ACHN (cell line): Measurements from ENCODE around the gene C5orf63.
"Not testable (repeated sequence)": the region's sequence is repeated elsewhere in the genome, so short reads cannot be mapped to it uniquely, and the experiment has no call there.

Experiments used
- DNase-seq: peaks from one replicate; pipeline ENCODE4 v3.0.0-alpha.2; 2015
- in situ Hi-C: cut with HindIII; loops from 2 replicates; pipeline ENCODE4 v1.10.0; 2017; ENCODE audit warnings: low sequenced_read_pairs, low pct_ligation_motif_present, low pct_unique_long_range_greater_than_20kb

C5orf63 gene

GRCh38 chr5:127014573-127014972 lies 58.7 kb downstream of the C5orf63 start:
- in situ Hi-C loops, result no loop called here

DNA sequence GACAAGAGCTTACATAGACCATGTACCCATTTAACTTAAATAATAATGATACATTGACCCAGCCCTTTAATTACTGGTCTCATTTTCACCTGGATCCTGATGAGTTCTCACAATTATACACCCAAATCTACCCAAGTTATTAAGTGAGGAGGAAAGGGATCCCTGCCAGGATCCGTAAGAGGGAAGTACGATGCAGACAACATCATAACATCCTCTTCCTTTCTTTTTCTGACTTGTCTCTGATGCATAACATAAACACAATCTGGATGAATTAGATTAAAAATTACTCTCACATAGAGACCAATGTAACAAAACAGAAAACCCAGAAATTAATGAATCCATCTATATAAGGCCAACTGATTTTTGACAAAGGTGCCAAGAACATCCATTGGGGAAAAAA lies 59.9 kb downstream of the C5orf63 start:
- DNase-seq, result no peak
- in situ Hi-C loops, result no loop called here

More at GRCh38 chr5:127014573-127014972, 58.7 kb downstream of the C5orf63 start:
- DNase-seq, result no peak

GRCh38 chr5:127012916-127013315 lies 60.4 kb downstream of the C5orf63 start:
- DNase-seq, result peak; percentile 59
- in situ Hi-C loops, result no loop called here

DNA sequence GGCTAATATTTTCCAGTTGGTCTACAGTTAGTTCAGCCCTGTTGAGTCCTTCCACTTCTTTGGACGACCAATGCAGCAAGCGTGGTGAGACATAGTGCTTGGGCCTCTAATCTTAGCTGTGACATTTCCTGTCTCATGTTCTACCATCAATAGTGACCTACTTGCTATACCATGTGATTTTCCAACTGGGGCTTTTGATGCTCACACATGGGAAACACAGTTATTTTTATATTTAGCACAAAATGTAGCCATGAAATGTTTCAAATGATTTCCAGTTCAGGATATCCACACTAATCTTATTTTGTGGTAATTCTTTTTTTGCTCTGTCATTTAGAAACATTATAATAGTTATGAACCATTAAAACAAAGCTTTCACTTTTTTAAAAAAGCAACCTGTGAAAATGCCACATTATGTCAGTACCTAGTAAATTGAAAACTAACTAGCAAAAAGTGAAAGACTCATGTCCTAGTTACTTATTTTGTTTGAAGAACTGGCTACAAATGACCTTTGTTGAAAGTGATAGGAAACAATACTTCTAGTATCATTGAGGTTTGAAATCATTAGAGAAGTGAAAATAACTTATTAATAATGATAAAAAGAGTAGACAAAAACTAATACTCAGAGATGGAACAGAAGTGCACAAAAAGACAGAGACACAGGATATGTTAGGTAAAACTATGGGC lies 61.2 kb downstream of the C5orf63 start:
- in situ Hi-C loops, result no loop called here

GRCh38 chr5:127011153-127011552 lies 62.1 kb downstream of the C5orf63 start:
- peak; percentile 93 for DNase-seq
- in situ Hi-C loops, result no loop called here

More for the DNA sequence above, 61.2 kb downstream of the C5orf63 start:
- DNase-seq, result peak; percentile 71

DNA sequence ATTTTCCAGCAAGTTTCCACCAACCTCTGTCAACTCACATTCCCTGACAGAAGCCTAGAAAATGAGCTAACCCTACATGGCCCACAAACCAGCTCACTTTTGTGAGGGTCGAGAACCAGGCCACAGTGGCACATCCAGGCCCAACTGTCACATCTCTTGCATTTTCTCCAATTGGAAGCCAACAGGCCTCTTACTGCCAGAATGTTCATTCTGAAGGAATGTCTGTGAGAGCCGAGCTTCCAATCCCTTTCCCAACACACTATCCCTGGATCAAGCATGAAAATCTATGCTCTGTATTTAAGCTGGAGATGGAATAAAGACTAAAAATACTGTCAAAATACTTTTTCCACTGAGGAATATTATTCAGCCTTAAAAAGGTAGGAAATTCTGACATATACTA lies 62.9 kb downstream of the C5orf63 start:
- DNase-seq, result no peak
- in situ Hi-C loops, result no loop called here

DNA sequence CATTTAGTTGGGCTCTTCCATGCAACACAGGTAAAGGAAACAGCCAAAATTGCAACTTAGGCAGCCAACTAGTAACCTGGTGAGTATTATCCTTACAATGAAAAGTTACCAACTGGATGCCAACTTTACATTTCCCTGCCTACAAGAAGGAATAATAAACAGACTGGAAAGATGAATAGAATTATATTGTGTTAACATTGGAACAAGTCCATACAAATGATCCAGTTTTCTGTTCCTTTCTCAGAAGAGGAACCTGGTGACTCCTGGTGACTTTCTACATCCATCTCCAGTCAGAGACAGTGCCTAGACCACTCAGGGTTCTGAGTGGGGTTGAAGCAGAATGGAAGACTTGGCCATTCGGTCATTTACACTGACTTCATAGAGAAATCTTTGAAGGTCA lies 63.5 kb downstream of the C5orf63 start:
- DNase-seq, result no peak
- in situ Hi-C loops, result no loop called here

DNA sequence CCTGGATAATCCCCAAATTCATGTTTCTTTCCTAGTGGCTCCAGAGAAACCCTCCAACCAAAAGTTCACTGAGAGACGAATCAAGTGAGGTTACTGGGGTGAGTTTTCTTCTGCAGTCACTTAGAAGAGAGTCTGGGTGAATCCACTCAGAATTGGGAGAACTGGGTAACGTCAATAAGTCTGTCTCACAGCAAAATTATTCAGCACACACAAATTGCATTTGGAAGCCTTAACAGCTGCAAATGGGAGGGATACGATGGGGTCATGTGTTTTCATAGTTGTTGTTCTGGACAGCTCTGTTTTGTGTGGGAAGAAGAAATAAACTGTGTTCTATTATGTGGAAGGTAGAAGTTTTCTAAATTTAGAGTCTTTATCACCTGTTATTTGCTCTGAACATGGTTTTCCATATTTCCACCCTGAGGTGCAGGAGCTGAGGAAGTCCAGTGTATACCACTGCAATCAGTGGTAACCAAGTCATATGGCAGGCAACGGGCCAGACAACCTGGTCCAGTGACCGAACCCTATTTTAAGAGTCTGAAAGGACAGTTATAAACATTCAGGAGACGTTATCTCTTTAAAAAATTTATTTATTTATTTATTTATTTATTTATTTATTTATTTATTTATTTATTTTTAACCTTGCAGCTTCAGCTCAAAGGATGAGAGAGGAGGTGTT lies 64.9 kb downstream of the C5orf63 start:
- DNase-seq, result no peak
- in situ Hi-C loops, result no loop called here

- DNase-seq, result no peak
- in situ Hi-C loops, result no loop called here
These were observed 65.8 kb downstream of the C5orf63 start for GRCh38 chr5:127007522-127007921.

DNA sequence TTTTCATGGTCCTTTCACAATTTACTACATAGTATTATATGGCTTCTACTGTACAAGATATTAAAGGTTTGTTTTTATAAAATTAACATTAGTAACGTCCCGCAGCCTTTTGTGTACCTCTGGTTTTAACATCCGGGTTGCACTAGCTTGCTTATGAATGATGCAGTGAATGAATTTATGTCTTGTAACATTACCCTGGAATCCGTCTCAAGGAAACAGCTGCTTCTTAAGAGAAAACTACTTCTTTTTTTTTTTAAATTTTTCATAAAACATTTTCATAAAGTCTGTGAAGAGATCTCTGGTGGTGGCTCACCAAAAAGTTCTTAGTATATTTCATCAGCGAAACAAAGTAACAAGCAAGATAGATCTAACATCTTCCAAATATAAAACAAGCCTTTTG lies 66.6 kb downstream of the C5orf63 start:
- in situ Hi-C loops, result no loop called here
- DNase-seq, result no peak

DNA sequence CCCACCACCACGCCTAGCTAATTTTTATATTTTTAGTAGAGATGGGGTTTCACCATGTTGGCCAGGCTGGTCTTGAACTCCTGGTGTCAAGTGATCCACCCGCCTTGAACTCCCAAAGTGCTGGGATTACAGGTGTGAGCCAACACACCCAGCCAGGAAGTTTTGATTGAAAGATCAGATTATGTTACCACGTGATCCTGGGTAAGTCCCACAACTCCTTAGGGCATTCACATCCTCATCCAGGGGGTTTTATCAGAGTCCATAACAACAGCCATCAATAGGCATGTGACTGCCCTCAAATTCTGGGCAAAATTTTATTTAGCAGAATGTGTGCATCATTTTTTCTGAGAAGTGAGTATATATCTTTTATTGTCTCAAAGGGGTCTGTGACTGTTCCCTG lies 68.0 kb downstream of the C5orf63 start:
- in situ Hi-C loops, result not testable (repeated sequence)

DNA sequence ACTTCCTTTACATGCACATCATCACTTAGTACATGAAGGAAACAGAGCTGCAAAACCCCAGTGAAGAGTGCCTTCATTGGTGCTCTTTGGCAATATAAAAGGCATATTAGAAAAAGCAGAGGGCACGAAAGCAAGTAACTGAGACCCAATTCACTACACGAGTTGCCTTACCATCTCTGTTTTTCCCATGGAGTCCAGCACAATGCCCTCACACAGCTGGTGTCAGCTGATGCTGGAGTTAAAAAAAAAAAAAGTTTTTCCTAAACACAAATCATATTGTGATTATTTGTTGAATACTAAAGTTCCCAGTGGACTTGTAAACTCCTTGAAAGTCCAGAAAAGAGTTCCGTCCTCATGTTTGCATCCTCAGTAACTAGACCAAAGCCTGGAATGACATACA lies 68.6 kb downstream of the C5orf63 start:
- in situ Hi-C loops, result no loop called here
- no peak for DNase-seq

More for the DNA sequence above, 68.0 kb downstream of the C5orf63 start:
- not testable (repeated sequence) for DNase-seq

GRCh38 chr5:127003798-127004495 lies 69.4 kb downstream of the C5orf63 start:
- in situ Hi-C loops, result no loop called here
- DNase-seq, result no peak

GRCh38 chr5:127002390-127002789 lies 70.9 kb downstream of the C5orf63 start:
- peak; percentile 40 for DNase-seq
- in situ Hi-C loops, result no loop called here

GRCh38 chr5:127001621-127002296 lies 71.5 kb downstream of the C5orf63 start:
- in situ Hi-C loops, result no loop called here
- peak; percentile 97 for DNase-seq
